ENCODE results near the gene NFKBIL1. TPM values are rescaled to one million over a fixed set of nuclear protein-coding genes. Genes with fewer than 3 reads are reported as not detected.

Gene NFKBIL1
- total and polyA plus RNA-seq, 2 of the 4 experiments (the other 2 are of a cell fraction), result 7.8 to 10.8 TPM

- H3K9ac ChIP-seq (ENCODE audit: low read depth, low read length), result no peak overlapping the region
- TF ChIP-seq MAZ (IDR thresholded peaks at IDR 0.05; ENCODE audit: borderline replicate concordance, low read depth, low read length), result no peak
- TF ChIP-seq NFE2L2 (IDR thresholded peaks at IDR 0.05; ENCODE audit: low read depth, low read length), result no peak
- no peak for TF ChIP-seq CEBPB (IDR thresholded peaks at IDR 0.05; ENCODE audit: low read depth, low read length)
- no peak for TF ChIP-seq RFX5 (IDR thresholded peaks at IDR 0.05; ENCODE audit: low read depth, low read length)
- no peak for TF ChIP-seq MAFK (IDR thresholded peaks at IDR 0.05; ENCODE audit: low read depth, low read length)
- TF ChIP-seq ELK1 (IDR thresholded peaks at IDR 0.05; ENCODE audit: borderline replicate concordance, low read depth, low read length), result no peak
- TF ChIP-seq MXI1 (IDR thresholded peaks at IDR 0.05; ENCODE audit: borderline replicate concordance, low read depth, low read length), result no peak
- no peak for TF ChIP-seq POLR2A (IDR thresholded peaks at IDR 0.05; ENCODE audit: low read depth, low read length)
- TF ChIP-seq FOS (IDR thresholded peaks at IDR 0.05; ENCODE audit: low read depth, low read length), result no peak
- TF ChIP-seq BHLHE40 (IDR thresholded peaks at IDR 0.05; ENCODE audit: low read depth, low read length), result no peak
- peak overlapping the region; percentile 71 for H2BK20ac ChIP-seq (ENCODE audit: low read depth, low read length)
- ChIA-PET CTCF (no interaction called here), POLR2A (ENCODE audit: unreplicated experiment) (no interaction called here)
- H2AFZ ChIP-seq (replicated peaks; ENCODE audit: low read length, poor library complexity), result peak overlapping the region; percentile 56
- H3K27ac ChIP-seq (ENCODE audit: insufficient read depth, low read length), result peak overlapping the region; percentile 8
- peaks cover 10% of the 10 kb centered on the region for H3K4me1 ChIP-seq (ENCODE audit: control insufficient read depth, insufficient read depth, low read length)
- peak overlapping the region; percentile 30 for H4K91ac ChIP-seq (ENCODE audit: insufficient read depth, low read depth, low read length)
- ATAC-seq (ENCODE audit: low read depth) (peak; percentile 63), DNase-seq (peak; percentile 57)
- peak overlapping the region; percentile 33 for H2BK120ac ChIP-seq (ENCODE audit: low read depth, low read length)
- H3K18ac ChIP-seq (ENCODE audit: low read depth, low read length), result peak overlapping the region; percentile 1; the same call in 1 of the 2 replicates
- in situ Hi-C loops (cut with MboI; ENCODE audit: low sequenced_read_pairs), result no loop called here
- H2BK15ac ChIP-seq (ENCODE audit: low read depth, low read length), result peak overlapping the region; percentile 75; the same call in 2 of the 3 replicates
- peaks cover 3 to 27% of the 10 kb centered on the region in 2 experiments; a peak in 1 of 4 replicates for H3K79me1 ChIP-seq (ENCODE audit: low read depth in 1 of 2, low read length in 2 of 2)
- peak overlapping the region; percentile 77 for H3K4ac ChIP-seq (ENCODE audit: low read depth, low read length)
- no peaks in the 10 kb centered on the region for H3K27me3 ChIP-seq (ENCODE audit: control insufficient read depth, insufficient read depth, low read length)
- H4K8ac ChIP-seq (ENCODE audit: low read depth in 2 of 2, low read length in 2 of 2), result peak overlapping the region; percentile 32 to 76; a peak in 3 of 4 replicates
- H2BK5ac ChIP-seq (ENCODE audit: low read depth, low read length, poor library complexity, severe bottlenecking), result peak overlapping the region; percentile 46
- 86% methylated on average over 1 of the region's 4 CpGs; no CpG with 5 or more reads in 1 of the 2 experiments for WGBS, 2 experiments (ENCODE audit: extremely low coverage in 2 of 2, insufficient read length in 1 of 2)
- no TSS peak for BruUV-seq (replicated peaks)
- H3K9me1 ChIP-seq (ENCODE audit: insufficient read depth, low read length), result peaks cover 20% of the 10 kb centered on the region
- H3K56ac ChIP-seq (ENCODE audit: extremely low read depth, insufficient read depth, low read length), result no peak overlapping the region
- peaks cover 23% of the 10 kb centered on the region for H3K36me3 ChIP-seq (ENCODE audit: control insufficient read depth, insufficient read depth, low read length)
- H3K23ac ChIP-seq (ENCODE audit: low read depth, low read length), result peak overlapping the region; percentile 86
- H3K9me3 ChIP-seq (ENCODE audit: control insufficient read depth, insufficient read depth, low read length), result no peaks in the 10 kb centered on the region
- dilution Hi-C loops (cut with HindIII; ENCODE audit: low sequenced_read_pairs, unreplicated experiment), result no loop called here
- no peak overlapping the region for H4K5ac ChIP-seq (ENCODE audit: low read depth, low read length)
- intact Hi-C loops (cut with micrococcal nuclease), result loop anchor here (5.0 kb wide), 1 partner anchor 34 kb away; no protein-coding TSS in a partner anchor
- H3K4me3 ChIP-seq (ENCODE audit: insufficient read depth, low read depth, low read length), result no peak overlapping the region
- H3K14ac ChIP-seq (replicated peaks; ENCODE audit: low read depth, low read length), result peak overlapping the region; percentile 47
- peak overlapping the region; percentile 77 for H2AK9ac ChIP-seq (replicated peaks; ENCODE audit: low read depth, low read length, poor library complexity)
- H4K20me1 ChIP-seq (ENCODE audit: insufficient read depth, low read length), result peaks cover 33% of the 10 kb centered on the region
- peak overlapping the region; percentile 74 for H2AK5ac ChIP-seq (ENCODE audit: low read depth, low read length)
- H3K4me2 ChIP-seq (ENCODE audit: low read depth, low read length), result no peak overlapping the region
Observed at GRCh38 chr6:31525932-31526591, 21.3 kb upstream of the NFKBIL1 start.

Data from IMR-90 (cell line).